Measurements from ENCODE around the gene TMA7B. TPM values are rescaled to one million over a fixed set of nuclear protein-coding genes. Genes with fewer than 3 reads are reported as not detected.

Gene TMA7B
- total RNA-seq, 1 experiment from 2014 or later: not detected

- Histone ChIP-seq H4K20me1 (ENCODE audit: low read length) (no peaks in the 10 kb centered on the region), H3K9me3 (ENCODE audit: low read length) (no peaks in the 10 kb centered on the region), H3K4me1 (ENCODE audit: insufficient read depth, low read length) (no peaks in the 10 kb centered on the region), H3K9me2 (replicated peaks; ENCODE audit: low read length) (no peaks in the 10 kb centered on the region), H3K4me3 (ENCODE audit: low read length) (no peak overlapping the region), H3K9ac (ENCODE audit: low read length) (no peak overlapping the region), H3K36me3 (ENCODE audit: low read depth, low read length) (no peaks in the 10 kb centered on the region), H3K79me2 (ENCODE audit: low read length) (no peaks in the 10 kb centered on the region), H2AFZ (ENCODE audit: low read length) (no peak overlapping the region), H3F3A (ENCODE audit: low read length, unreplicated experiment) (no peaks in the 10 kb centered on the region), H3K4me2 (ENCODE audit: low read length) (no peak overlapping the region), H3K27ac (ENCODE audit: low read length) (no peak overlapping the region), H3K27me3 (ENCODE audit: low read length) (no peaks in the 10 kb centered on the region)
- ChIA-PET POLR2A (ENCODE audit: unreplicated experiment) (no interaction called here), CTCF (no interaction called here)
- ATAC-seq (peak; percentile 50; the same call in 1 of the 2 replicates), DNase-seq (no peak)
- intact Hi-C loops (cut with micrococcal nuclease): no loop called here
- TF ChIP-seq CTCF (conservative IDR thresholded peaks at IDR 0.05; ENCODE audit: low read depth, low read length): no peak
- TF ChIP-seq EZH2 (IDR thresholded peaks at IDR 0.05; ENCODE audit: low read length, unreplicated experiment): no peak
- TF ChIP-seq EZH2phosphoT487 (IDR thresholded peaks at IDR 0.05; ENCODE audit: borderline replicate concordance, low read length): no peak
- no TSS peak for BruUV-seq (replicated peaks)
These were observed 25.3 kb downstream of the TMA7B start for GRCh38 chr22:39985383-39986035.

- intact Hi-C loops (cut with micrococcal nuclease): no loop called here
These were observed 28.4 kb downstream of the TMA7B start for GRCh38 chr22:39988386-39989114.

More at GRCh38 chr22:39988386-39989114, 28.4 kb downstream of the TMA7B start:
- no peak overlapping the region for H3K4me2 ChIP-seq (ENCODE audit: low read length)
- no peaks in the 10 kb centered on the region for H3K79me2 ChIP-seq (ENCODE audit: low read length)
- no TSS peak for BruUV-seq (replicated peaks)
- H3K4me3 ChIP-seq (ENCODE audit: low read length): no peak overlapping the region
- TF ChIP-seq EZH2 (IDR thresholded peaks at IDR 0.05; ENCODE audit: low read length, unreplicated experiment) (no peak), EZH2phosphoT487 (IDR thresholded peaks at IDR 0.05; ENCODE audit: borderline replicate concordance, low read length) (no peak), CTCF (conservative IDR thresholded peaks at IDR 0.05; ENCODE audit: low read depth, low read length) (no peak)
- no peak overlapping the region for H3K9ac ChIP-seq (ENCODE audit: low read length)
- H3F3A ChIP-seq (ENCODE audit: low read length, unreplicated experiment): no peaks in the 10 kb centered on the region
- POLR2A ChIA-PET (ENCODE audit: unreplicated experiment): no interaction called here
- ATAC-seq: no peak
- no peaks in the 10 kb centered on the region for H3K9me3 ChIP-seq (ENCODE audit: low read length)
- H2AFZ ChIP-seq (ENCODE audit: low read length): no peak overlapping the region
- DNase-seq: no peak
- no peaks in the 10 kb centered on the region for H3K9me2 ChIP-seq (replicated peaks; ENCODE audit: low read length)
- H3K27ac ChIP-seq (ENCODE audit: low read length): no peak overlapping the region
- H3K36me3 ChIP-seq (ENCODE audit: low read depth, low read length): no peaks in the 10 kb centered on the region
- H3K27me3 ChIP-seq (ENCODE audit: low read length): no peaks in the 10 kb centered on the region
- H3K4me1 ChIP-seq (ENCODE audit: insufficient read depth, low read length): no peaks in the 10 kb centered on the region
- H4K20me1 ChIP-seq (ENCODE audit: low read length): no peaks in the 10 kb centered on the region
- CTCF ChIA-PET: no interaction called here
